ENCODE measurements around the gene IFNL1. TPM values are rescaled to one million over a fixed set of nuclear protein-coding genes. Genes with fewer than 3 reads are reported as not detected.
"Not testable (repeated sequence)": the region's sequence is repeated elsewhere in the genome, so short reads cannot be mapped to it uniquely, and the experiment has no call there.

Gene IFNL1
- total and polyA plus RNA-seq, 2 donors = not detected

- Histone ChIP-seq H3K27ac (ENCODE audit: low read depth) (no peak overlapping the region), H3K4me3 (ENCODE audit: low read depth, low read length) (no peak overlapping the region), H3K4me1 (ENCODE audit: insufficient read depth) (no peaks in the 10 kb centered on the region), H3K36me3 (ENCODE audit: insufficient read depth) (no peaks in the 10 kb centered on the region)
- DNase-seq (ENCODE audit: extremely low spot score) = no peak
- WGBS = 11% methylated on average over 17 of the region's 17 CpGs
Observed at GRCh38 chr19:39263912-39264305, 32.3 kb upstream of the IFNL1 start.

GRCh38 chr19:39264306-39265290 is 31.6 kb upstream of the IFNL1 start:
- DNase-seq (ENCODE audit: extremely low spot score) = no peak
- H3K4me3 ChIP-seq (ENCODE audit: low read depth, low read length) = no peak overlapping the region
- 3% methylated on average over 102 of the region's 102 CpGs for WGBS

DNA sequence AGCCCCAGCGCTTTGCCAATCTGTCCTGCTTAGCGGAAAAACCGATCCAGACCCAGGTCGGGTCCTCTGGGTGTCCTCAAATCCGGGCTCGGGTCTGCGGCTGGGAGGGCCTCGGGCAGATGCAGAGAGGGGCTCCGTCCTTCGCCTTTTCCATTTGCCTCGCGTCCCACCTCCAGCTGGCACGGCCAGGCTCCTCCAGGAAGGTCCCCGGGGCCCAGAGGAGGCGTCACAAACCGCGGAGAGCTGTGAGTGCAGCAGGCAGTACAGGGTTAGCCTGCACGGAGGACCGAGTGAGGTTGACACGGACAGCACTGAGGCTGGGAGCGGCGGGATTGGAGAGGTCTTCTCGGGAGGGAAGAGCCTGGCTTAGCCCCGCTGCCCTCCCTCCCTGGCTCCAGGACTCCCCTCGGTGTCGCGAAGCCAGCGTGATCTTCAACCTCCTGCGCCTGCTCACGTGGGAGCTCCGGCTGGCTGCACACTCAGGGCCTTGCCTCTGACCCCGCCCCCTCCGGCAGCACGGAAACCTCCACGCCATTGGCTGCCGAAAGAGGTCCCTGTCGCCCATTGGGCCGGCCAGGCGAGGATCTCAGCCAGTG is 30.8 kb upstream of the IFNL1 start:
- WGBS = 33% methylated on average over 39 of the region's 39 CpGs
- no peak for DNase-seq (ENCODE audit: extremely low spot score)
- H3K36me3 ChIP-seq (ENCODE audit: insufficient read depth) = no peaks in the 10 kb centered on the region

More at GRCh38 chr19:39264306-39265290, 31.6 kb upstream of the IFNL1 start:
- Histone ChIP-seq H3K4me1 (ENCODE audit: insufficient read depth) (no peaks in the 10 kb centered on the region), H3K36me3 (ENCODE audit: insufficient read depth) (no peaks in the 10 kb centered on the region), H3K27ac (ENCODE audit: low read depth) (no peak overlapping the region)

GRCh38 chr19:39268085-39268484 is 28.1 kb upstream of the IFNL1 start, which contains the start of gene IFNL2:
IFNL2 (plus strand) TSS chr19:39268396; CDS start chr19:39268569, 173 bp downstream.
- H3K27ac ChIP-seq (ENCODE audit: low read depth); DNase-seq (ENCODE audit: extremely low spot score); H3K36me3 ChIP-seq (ENCODE audit: insufficient read depth); H3K4me1 ChIP-seq (ENCODE audit: insufficient read depth); H3K4me3 ChIP-seq (ENCODE audit: low read depth, low read length): not testable (repeated sequence)
- no CpG with 5 or more reads among the region's 1 CpG for WGBS

More for the DNA sequence above, 30.8 kb upstream of the IFNL1 start:
- no peaks in the 10 kb centered on the region for H3K4me1 ChIP-seq (ENCODE audit: insufficient read depth)
- no peak overlapping the region for H3K27ac ChIP-seq (ENCODE audit: low read depth)
- no peak overlapping the region for H3K4me3 ChIP-seq (ENCODE audit: low read depth, low read length)

DNA sequence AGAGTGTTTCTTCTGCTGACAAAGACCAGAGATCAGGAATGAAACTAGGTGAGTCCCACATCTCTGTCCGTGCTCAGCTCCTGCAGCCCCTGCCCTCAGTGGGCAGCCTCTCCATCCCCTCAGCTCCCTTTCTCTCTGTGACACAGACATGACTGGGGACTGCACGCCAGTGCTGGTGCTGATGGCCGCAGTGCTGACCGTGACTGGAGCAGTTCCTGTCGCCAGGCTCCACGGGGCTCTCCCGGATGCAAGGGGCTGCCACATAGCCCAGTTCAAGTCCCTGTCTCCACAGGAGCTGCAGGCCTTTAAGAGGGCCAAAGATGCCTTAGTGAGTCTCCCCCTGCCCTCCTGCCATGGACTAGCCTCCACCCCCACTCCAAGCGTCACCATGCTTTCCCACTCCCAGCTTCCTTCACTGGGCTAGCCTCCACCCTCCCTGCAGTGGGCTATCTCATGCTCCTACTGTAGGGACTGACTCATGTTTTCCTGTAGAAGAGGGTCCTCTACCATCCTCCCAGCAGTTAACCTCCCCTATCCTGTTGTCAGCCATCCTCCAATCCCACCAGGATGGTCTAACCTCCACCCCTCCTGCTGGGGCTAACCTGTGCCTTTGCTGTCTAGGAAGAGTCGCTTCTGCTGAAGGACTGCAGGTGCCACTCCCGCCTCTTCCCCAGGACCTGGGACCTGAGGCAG is 27.5 kb upstream of the IFNL1 start:
- H3K4me1 ChIP-seq (ENCODE audit: insufficient read depth); H3K36me3 ChIP-seq (ENCODE audit: insufficient read depth); H3K27ac ChIP-seq (ENCODE audit: low read depth); DNase-seq (ENCODE audit: extremely low spot score); H3K4me3 ChIP-seq (ENCODE audit: low read depth, low read length): not testable (repeated sequence)
- 76% methylated on average over 10 of the region's 10 CpGs for WGBS

DNA sequence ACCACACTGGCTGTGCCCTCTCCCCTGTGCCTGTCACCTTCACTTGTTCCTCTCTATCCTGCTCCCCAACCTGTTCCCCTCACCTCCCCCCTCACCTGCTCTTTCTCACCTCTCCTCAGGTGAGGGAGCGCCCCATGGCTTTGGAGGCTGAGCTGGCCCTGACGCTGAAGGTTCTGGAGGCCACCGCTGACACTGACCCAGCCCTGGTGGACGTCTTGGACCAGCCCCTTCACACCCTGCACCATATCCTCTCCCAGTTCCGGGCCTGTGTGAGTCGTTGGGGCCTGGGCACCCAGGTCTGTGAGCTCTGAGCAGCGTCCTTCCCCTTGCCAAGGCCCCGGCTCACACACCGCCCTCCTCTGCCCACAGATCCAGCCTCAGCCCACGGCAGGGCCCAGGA is 26.8 kb upstream of the IFNL1 start:
- not testable (repeated sequence) for H3K4me3 ChIP-seq (ENCODE audit: low read depth, low read length); H3K36me3 ChIP-seq (ENCODE audit: insufficient read depth); H3K4me1 ChIP-seq (ENCODE audit: insufficient read depth); DNase-seq (ENCODE audit: extremely low spot score); H3K27ac ChIP-seq (ENCODE audit: low read depth)
- WGBS = 64% methylated on average over 10 of the region's 10 CpGs

- H3K4me3 ChIP-seq (ENCODE audit: low read depth, low read length) = no peak overlapping the region
- no peaks in the 10 kb centered on the region for H3K4me1 ChIP-seq (ENCODE audit: insufficient read depth)
- no peak overlapping the region for H3K27ac ChIP-seq (ENCODE audit: low read depth)
- no peak for DNase-seq (ENCODE audit: extremely low spot score)
- WGBS = 59% methylated on average over 9 of the region's 9 CpGs
- no peaks in the 10 kb centered on the region for H3K36me3 ChIP-seq (ENCODE audit: insufficient read depth)
Observed at GRCh38 chr19:39270036-39270871, 26.0 kb upstream of the IFNL1 start.

GRCh38 chr19:39273859-39274258 is 22.3 kb upstream of the IFNL1 start:
- not testable (repeated sequence) for H3K4me3 ChIP-seq (ENCODE audit: low read depth, low read length); DNase-seq (ENCODE audit: extremely low spot score); H3K27ac ChIP-seq (ENCODE audit: low read depth); H3K36me3 ChIP-seq (ENCODE audit: insufficient read depth); H3K4me1 ChIP-seq (ENCODE audit: insufficient read depth)
- WGBS = 81% methylated on average over 5 of the region's 5 CpGs

- Histone ChIP-seq H3K36me3 (ENCODE audit: insufficient read depth) (no peaks in the 10 kb centered on the region), H3K27ac (ENCODE audit: low read depth) (no peak overlapping the region), H3K4me1 (ENCODE audit: insufficient read depth) (no peaks in the 10 kb centered on the region), H3K4me3 (ENCODE audit: low read depth, low read length) (no peak overlapping the region)
- no peak for DNase-seq (ENCODE audit: extremely low spot score)
- 83% methylated on average over 5 of the region's 5 CpGs for WGBS
Observed at GRCh38 chr19:39275578-39275977, 20.6 kb upstream of the IFNL1 start.

- Histone ChIP-seq H3K4me3 (ENCODE audit: low read depth, low read length) (no peak overlapping the region), H3K27ac (ENCODE audit: low read depth) (no peak overlapping the region), H3K36me3 (ENCODE audit: insufficient read depth) (no peaks in the 10 kb centered on the region), H3K4me1 (ENCODE audit: insufficient read depth) (no peaks in the 10 kb centered on the region)
- WGBS = 90% methylated on average over 5 of the region's 5 CpGs
- no peak for DNase-seq (ENCODE audit: extremely low spot score)
Observed at GRCh38 chr19:39276740-39277139, 19.5 kb upstream of the IFNL1 start.

GRCh38 chr19:39277598-39277997 is 18.6 kb upstream of the IFNL1 start:
- Histone ChIP-seq H3K4me3 (ENCODE audit: low read depth, low read length) (no peak overlapping the region), H3K4me1 (ENCODE audit: insufficient read depth) (no peaks in the 10 kb centered on the region), H3K36me3 (ENCODE audit: insufficient read depth) (no peaks in the 10 kb centered on the region), H3K27ac (ENCODE audit: low read depth) (no peak overlapping the region)
- no peak for DNase-seq (ENCODE audit: extremely low spot score)
- WGBS = 70% methylated on average over 7 of the region's 7 CpGs

DNA sequence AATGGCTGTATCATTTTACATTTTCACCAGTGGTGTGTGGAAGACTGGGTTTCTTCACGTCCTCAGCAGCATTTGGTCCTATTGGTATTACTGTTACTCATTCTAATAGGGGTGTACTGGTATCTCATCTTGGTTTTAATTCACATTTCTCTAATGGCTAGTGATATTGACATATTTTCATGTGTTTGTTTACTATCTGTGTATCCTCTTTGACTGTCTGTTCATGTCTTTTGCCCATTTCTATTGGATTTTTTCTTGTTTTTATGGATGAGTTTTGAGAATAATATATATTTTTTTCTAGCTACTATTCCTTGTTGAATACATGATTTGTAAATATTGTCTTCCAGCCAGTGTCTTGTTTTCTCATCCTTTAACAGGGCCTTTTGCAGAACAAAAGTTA is 14.2 kb upstream of the IFNL1 start:
- DNase-seq (ENCODE audit: extremely low spot score) = no peak

GRCh38 chr19:39284032-39284431 is 12.2 kb upstream of the IFNL1 start:
- Histone ChIP-seq H3K4me1 (ENCODE audit: insufficient read depth) (no peaks in the 10 kb centered on the region), H3K36me3 (ENCODE audit: insufficient read depth) (no peaks in the 10 kb centered on the region), H3K4me3 (ENCODE audit: low read depth, low read length) (no peak overlapping the region), H3K27ac (ENCODE audit: low read depth) (no peak overlapping the region)
- 84% methylated on average over 1 of the region's 1 CpG for WGBS
- no peak for DNase-seq (ENCODE audit: extremely low spot score)

More for the DNA sequence above, 14.2 kb upstream of the IFNL1 start:
- 47% methylated on average over 1 of the region's 1 CpG for WGBS
- Histone ChIP-seq H3K36me3 (ENCODE audit: insufficient read depth) (no peaks in the 10 kb centered on the region), H3K4me1 (ENCODE audit: insufficient read depth) (no peaks in the 10 kb centered on the region), H3K4me3 (ENCODE audit: low read depth, low read length) (no peak overlapping the region), H3K27ac (ENCODE audit: low read depth) (no peak overlapping the region)
